Neural cell (in vitro differentiated cells): ENCODE measurements around the gene CARD18.

ENCODE experiments used
- EP300 ChIP-seq: fragments of 450-650 bp; conservative IDR thresholded peaks from 2 replicates; pipeline ENCODE4 v1.6.1; 2014; ENCODE audit warnings: antibody characterized with exemption, mild to moderate bottlenecking, moderate library complexity; ENCODE audit not compliant: poor library complexity, severe bottlenecking
- EZH2 ChIP-seq: fragments of 200-600, 300-800 bp; shearing (Covaris generic), sonication (generic); IDR thresholded peaks from 2 replicates; pipeline ENCODE4 v1.6.1; 2014; ENCODE audit warnings: antibody characterized with exemption, low read length, borderline replicate concordance, mild to moderate bottlenecking; ENCODE audit not compliant: insufficient read depth, poor library complexity, severe bottlenecking
- POLR2AphosphoS5 ChIP-seq: IDR thresholded peaks from 2 replicates; pipeline ENCODE4 v1.6.1; 2012
- TF ChIP-seq, protein P1 (sequence below): fragments of 450-650 bp; IDR thresholded peaks from 2 replicates; pipeline ENCODE4 v1.5.1; 2014; ENCODE audit warnings: antibody characterized with exemption, mild to moderate bottlenecking, moderate library complexity; ENCODE audit not compliant: poor library complexity, severe bottlenecking

DNA sequence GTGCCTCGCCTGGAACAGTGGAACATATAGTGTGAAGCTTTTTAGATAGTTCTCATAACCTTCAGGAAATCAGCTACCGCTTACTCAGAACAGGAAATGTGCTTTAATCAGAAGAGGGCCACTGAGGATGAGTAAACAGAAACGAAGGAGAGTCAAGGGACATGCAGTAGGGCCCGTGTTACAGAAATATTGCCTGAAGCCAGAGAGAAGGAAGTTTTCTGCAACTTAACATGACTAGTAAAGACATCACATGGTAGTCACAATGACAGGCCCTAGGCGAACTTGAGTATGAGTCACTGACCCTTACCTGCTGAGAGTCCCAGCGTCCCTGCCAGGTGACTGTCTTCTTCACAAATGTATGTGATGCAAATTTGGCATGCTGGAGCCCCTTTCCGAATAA lies 39.4 kb downstream of the CARD18 start:
- TF ChIP-seq EZH2 = no peak
- TF ChIP-seq, protein P1, sequence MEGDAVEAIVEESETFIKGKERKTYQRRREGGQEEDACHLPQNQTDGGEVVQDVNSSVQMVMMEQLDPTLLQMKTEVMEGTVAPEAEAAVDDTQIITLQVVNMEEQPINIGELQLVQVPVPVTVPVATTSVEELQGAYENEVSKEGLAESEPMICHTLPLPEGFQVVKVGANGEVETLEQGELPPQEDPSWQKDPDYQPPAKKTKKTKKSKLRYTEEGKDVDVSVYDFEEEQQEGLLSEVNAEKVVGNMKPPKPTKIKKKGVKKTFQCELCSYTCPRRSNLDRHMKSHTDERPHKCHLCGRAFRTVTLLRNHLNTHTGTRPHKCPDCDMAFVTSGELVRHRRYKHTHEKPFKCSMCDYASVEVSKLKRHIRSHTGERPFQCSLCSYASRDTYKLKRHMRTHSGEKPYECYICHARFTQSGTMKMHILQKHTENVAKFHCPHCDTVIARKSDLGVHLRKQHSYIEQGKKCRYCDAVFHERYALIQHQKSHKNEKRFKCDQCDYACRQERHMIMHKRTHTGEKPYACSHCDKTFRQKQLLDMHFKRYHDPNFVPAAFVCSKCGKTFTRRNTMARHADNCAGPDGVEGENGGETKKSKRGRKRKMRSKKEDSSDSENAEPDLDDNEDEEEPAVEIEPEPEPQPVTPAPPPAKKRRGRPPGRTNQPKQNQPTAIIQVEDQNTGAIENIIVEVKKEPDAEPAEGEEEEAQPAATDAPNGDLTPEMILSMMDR = no peak
- TF ChIP-seq POLR2AphosphoS5 = no peak
- no peak for TF ChIP-seq EP300
